IPS-18c (cell line): ENCODE measurements around the gene UNCX.
"Not testable (repeated sequence)": the region's sequence is repeated elsewhere in the genome, so short reads cannot be mapped to it uniquely, and the experiment has no call there.

Experiments used
- H3K4me3 ChIP-seq: 2 replicates; pipeline ENCODE4 v1.7.0; 2013; ENCODE audit warnings: low read depth, mild to moderate bottlenecking, low read length, moderate library complexity; ENCODE audit not compliant: insufficient read depth
- H3K9me3 ChIP-seq: one replicate; pipeline ENCODE4 v1.6.1; 2013; ENCODE audit warnings: mild to moderate bottlenecking, low read length, moderate library complexity; ENCODE audit not compliant: control insufficient read depth, insufficient read depth

Gene UNCX

DNA sequence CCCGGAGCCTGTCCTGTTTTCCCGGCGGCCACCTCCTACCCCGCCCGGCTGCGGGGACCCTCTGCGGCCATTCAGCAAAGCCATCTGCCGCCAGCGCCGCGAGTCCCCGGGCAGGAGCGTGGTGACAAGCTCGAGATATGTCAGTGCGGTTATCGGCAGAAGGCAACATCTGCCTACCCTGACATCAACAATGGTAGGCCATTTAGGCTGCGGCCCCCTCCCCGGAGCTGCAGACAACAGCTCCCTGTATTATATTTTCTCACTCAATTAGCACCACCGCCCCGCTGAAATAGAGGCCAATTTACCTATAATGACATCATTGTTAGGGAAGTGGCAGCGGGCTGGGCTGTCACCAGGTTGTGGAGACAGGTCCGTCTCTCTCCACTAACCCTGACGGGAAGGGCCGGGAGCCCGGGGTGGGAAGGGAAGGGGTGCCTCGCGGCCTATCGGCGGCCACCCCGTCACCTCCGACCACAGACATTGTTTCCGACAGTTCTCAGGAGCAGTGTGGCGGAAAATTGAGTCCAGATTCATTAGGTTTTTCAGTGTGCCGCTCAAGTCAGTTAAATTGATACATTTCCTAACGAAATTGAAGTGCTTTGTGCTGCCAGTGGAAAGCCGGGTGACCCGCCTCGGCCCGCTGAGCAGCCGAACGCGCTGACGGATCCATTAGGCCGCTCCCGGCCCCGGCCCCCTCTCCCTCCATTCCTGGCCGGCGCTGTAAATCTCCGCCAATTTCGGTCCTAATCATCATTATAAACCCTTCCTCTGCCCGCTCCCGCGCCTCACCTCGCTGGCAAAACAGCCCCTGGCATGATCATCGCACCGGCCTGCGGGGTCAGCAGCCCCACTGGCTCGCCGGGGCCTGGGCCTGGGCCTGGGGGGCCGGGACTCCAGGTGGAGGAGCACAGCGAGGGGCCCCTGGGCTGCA, 43.0 kb downstream of the UNCX start:
- Histone ChIP-seq H3K9me3 (peaks cover 8% of the 10 kb centered on the region), H3K4me3 (no peak overlapping the region)

DNA sequence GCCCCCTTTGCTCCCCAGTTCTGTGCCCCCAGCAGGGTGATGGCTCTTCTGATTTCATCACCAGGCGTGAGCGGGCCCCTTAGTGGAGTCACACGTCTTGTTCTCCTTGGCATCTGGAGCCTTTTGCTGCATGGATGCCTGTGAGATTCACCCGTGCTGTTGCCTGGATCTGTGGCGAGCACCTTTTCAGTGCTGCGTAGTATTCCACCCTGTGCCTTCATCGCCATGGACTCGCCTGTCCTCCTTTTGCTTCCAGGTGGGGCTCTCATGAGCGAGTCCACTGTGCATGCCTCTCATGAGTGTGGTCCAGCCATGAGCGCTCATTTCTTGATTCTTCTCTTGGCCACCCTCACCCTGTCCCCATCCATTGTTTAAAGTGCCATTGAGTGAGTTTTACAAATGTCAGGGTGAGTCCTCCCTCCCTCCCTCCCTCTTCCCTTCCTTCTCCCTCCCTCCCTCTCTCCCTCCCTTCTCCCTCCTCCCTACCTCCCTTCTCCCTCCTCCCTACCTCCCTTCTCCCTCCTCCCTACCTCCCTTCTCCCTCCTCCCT, 44.0 kb downstream of the UNCX start:
- Histone ChIP-seq H3K4me3 (no peak overlapping the region), H3K9me3 (peaks cover 6% of the 10 kb centered on the region)

DNA sequence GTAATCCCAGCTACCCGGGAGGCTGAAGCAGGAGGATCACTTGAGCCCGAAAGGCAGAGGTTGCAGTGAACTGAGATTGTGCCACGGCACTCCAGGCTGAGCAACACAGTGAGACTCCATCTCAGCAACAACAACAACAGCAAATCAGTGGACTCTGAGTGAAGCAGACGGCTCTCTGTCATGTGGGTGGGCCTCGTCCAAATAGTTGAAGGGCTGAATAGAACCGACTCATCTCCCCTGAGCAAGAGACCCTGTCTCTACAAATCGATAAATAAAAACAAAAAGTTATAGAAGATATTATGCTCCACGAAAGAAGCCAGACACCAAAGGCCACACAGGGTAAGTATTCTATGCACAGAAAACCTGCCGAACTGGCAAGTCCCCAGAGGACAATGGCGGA, 45.9 kb downstream of the UNCX start:
- peaks cover 5% of the 10 kb centered on the region for H3K9me3 ChIP-seq
- no peak overlapping the region for H3K4me3 ChIP-seq

DNA sequence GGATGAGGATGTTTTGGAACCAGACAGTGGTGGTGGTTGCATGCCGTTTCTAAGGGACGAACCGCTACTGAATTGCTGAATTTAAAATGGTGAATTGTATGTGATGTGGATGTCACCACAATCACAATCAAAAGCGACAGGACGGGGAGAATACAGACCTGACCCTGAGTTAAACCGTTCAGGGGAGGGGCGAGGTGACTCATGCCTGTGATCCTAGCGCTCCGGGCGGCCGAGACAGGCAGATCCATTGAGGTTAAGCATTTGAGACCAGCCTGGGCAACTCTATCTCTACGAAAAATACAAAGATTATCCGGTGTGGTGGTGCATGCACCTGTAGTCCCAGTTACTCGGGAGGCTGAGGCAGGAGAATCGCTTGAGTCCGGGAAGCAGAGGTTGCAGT, 46.4 kb downstream of the UNCX start:
- peaks cover 5% of the 10 kb centered on the region for H3K9me3 ChIP-seq
- H3K4me3 ChIP-seq, result no peak overlapping the region

DNA sequence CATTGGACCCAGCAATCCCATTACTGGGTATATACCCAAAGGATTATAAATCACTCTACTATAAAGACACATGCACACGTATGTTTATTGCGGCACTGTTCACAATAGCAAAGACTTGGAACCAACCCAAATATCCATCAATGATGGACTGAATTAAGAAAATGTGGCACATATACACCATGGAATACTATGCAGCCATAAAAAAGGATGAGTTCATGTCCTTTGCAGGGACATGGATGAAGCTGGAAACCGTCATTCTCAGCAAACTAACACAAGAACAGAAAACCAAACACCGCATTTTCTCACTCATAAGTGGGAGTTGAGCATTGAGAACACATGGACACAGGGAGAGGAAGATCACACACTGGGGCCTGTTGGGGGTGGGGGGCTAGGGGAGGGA, 47.2 kb downstream of the UNCX start:
- not testable (repeated sequence) for H3K9me3 ChIP-seq, H3K4me3 ChIP-seq

DNA sequence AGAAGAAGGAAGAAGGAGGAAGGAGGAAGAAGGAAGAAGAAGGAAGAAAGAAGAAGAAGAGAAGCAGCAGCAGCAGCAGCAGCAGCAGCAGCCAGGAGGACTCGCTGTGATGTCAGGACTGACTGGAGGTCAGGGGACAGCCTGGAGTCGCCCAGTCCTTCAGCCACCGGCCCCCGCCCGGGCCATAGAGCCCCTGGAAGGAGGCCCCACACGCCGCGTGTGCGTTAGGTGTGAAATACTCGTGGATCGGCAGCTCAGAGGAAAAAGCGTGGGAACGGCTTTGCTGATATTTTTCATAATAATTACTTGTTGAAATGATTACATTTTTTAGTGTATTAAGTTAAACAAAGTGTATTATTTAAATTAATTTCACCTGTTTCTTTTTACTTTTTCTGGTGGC, 48.4 kb downstream of the UNCX start:
- no peak overlapping the region for H3K4me3 ChIP-seq
- H3K9me3 ChIP-seq, result peaks cover 3% of the 10 kb centered on the region

DNA sequence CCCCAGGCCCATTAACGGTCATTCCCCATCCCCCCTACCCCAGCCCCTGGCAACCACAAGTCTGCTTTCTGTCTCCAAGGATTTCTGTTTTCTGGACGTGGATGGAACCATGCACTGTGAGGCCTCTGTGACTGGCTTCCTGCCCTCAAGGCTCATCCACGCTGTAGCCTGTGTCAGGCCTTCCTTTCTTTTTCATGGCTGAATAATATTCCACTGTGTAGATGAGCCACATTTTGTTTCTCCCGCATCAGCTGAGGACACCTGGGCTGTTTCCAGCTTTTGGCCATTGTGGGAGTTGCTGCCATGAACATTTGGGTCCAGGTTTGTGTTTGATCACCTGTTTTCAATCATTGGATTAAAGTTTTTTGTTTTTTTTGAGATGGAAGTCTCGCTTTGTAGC, 50.0 kb downstream of the UNCX start:
- no peak overlapping the region for H3K4me3 ChIP-seq

DNA sequence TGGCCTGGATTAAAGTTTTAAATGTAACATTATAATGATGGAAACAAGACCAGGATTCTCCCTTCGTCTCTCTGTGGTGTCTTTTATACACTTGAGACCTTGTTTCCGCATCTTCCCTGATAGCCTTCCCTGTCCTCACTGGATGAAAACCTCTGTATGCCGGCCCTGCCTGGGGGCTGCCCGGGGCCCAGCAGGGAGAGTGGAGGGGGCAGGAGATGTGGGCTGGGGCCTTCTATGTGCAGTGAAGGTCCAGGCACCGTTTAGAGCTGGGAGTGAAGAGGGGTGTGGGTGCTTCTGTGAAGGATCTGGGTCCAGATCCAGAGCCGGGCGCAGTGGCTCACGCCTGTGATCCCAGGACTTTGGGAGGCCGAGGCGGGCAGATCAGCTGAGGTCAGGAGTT, 50.7 kb downstream of the UNCX start:
- H3K9me3 ChIP-seq, result peaks cover 3% of the 10 kb centered on the region
- no peak overlapping the region for H3K4me3 ChIP-seq

More for the DNA sequence above, 50.0 kb downstream of the UNCX start:
- peaks cover 3% of the 10 kb centered on the region for H3K9me3 ChIP-seq

DNA sequence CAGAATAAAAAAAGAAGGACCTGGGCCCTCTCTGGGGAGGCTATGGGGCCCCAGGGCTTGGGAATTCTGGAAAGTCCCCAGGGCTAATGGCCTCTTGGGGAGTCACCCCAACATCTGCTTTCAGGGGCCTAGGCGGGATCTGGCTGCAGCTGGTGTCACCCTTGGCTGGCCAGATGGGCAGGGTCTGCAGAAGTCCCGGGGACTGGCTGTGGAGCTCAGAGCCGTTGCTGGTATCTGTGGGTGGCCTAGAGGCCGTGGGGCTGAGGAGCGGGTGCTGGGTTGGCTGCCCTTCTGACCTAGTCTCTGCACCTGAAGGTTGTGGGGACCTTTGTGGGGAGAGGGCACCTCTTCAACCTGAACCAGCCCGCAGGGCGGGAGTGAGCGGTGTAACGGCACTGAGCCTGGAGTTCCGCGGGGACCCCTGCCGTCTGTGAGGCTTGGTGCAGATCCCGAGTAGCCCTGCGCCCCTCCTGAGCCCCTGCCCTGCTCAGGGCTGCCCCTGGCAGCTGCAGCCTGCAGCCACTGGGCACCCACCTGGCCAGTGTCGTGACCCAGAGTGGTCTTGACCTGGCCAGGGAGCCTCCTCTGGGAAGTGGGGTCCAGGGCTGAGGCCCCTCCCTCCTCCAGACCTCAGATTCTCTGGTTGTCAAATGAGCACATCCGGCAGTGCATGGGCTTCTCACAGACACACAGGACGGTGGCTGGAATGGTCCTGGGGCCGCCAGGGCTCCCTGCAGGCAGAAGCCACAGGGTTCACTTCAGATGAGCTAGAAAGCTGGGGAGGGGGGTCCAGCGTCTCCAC, 51.5 kb downstream of the UNCX start:
- no peak overlapping the region for H3K4me3 ChIP-seq
- H3K9me3 ChIP-seq, result no peaks in the 10 kb centered on the region

DNA sequence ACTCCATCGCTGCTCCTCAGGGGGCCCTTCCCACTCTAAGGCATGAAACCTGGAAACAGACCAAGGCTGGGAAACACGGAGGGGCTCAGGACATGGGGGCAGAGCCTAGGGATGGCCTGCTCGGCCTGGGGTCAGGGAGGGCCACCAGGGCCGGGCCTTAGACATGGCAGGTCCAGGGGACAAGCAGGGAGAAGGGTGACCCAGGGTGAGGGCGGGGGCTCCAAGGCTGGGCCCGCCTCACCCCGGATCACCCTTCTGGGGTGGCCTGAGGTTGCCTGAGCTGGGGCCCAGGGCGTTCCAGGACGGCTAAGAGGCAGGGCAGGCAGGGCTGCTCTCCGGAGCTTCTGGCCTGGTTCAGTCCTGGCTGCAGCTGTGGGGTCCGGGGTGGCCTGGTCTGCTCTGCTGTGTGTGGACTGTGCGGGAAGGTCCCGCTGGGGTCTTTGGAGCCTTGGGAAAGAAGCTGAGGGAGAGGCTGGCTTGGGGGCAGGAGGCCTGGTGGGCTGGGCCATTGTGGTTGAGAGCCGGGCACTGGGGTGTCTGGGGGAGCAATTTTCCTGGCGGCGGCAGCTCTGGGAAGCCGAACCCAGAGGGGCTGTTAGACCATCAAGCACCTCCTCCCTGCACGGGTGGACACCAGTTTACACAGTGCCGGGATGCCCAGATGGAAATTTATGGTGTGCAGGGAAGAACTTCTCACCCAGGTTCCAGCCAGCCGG, 52.2 kb downstream of the UNCX start:
- Histone ChIP-seq H3K9me3 (no peaks in the 10 kb centered on the region), H3K4me3 (no peak overlapping the region)

DNA sequence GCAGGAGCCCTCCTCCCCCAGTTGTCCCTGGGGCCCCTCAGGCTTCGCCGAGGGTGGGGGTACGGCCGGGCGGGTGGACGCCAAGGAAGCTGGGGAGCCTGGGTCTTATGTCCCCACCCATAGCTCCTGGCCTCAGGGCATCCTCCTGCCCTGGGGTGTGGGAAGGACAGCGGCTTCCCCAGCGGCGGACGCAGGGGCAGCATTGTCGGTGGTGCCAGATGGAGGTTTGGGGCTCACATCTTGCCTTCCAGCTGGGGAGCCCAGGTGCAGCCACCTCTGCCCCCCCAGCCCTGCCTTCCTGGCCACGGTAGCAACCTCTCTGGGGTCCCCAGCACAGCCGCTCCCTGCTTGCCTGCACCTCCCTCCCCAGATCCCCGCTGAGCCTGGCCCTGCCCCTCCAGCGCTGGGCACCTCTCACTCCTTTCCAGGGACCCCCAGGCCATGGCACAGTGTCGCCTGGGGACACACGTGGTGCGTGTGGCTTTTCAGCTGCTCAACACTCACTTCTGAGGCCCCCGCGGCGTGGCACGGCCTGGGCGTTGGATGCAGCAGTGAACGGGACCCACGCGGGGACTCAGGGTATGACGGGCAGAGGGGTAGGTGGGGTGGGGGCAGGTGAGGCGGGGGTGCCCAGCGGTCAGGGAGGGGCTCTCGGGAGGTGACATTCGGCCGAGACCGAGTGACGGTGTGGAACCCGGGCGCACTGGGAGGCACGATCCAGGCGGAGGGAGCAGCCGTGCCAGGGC, 53.1 kb downstream of the UNCX start:
- Histone ChIP-seq H3K9me3 (no peaks in the 10 kb centered on the region), H3K4me3 (no peak overlapping the region)
